OCI-LY1 (cell line): ENCODE measurements around the gene KCNJ9.

Experiments
- H2AFZ ChIP-seq: fragments of 200-600 bp; sonication (generic), shearing (Covaris generic); 2 replicates; pipeline ENCODE4 v1.6.0; 2014; ENCODE audit warnings: antibody characterized with exemption, mild to moderate bottlenecking, low read length
- H3F3A ChIP-seq: fragments of 200-600 bp; sonication (generic), shearing (Covaris generic); 2 replicates; pipeline ENCODE4 v1.6.0; 2014; ENCODE audit warnings: mild to moderate bottlenecking, antibody characterized with exemption, low read length, moderate library complexity; ENCODE audit not compliant: insufficient read depth
- H3K27ac ChIP-seq: fragments of 200-600 bp; sonication (generic); 2 replicates; pipeline ENCODE4 v1.5.1; 2014; ENCODE audit warnings: low read length, mixed run types, mild to moderate bottlenecking, low read depth; ENCODE audit not compliant: poor library complexity, severe bottlenecking
- H3K27me3 ChIP-seq: fragments of 200-600 bp; sonication (generic); 2 replicates; pipeline ENCODE4 v1.6.0; 2014; ENCODE audit warnings: antibody characterized with exemption, mild to moderate bottlenecking, low read length, moderate library complexity; ENCODE audit not compliant: insufficient read depth
- H3K36me3 ChIP-seq: fragments of 200-600 bp; sonication (generic); 2 replicates; pipeline ENCODE4 v1.6.1; 2014; ENCODE audit warnings: mild to moderate bottlenecking, antibody characterized with exemption, low read length, moderate library complexity, mixed read lengths; ENCODE audit not compliant: insufficient read depth
- H3K4me1 ChIP-seq: fragments of 200-600 bp; sonication (generic); 2 replicates; pipeline ENCODE4 v1.5.1; 2014; ENCODE audit warnings: mild to moderate bottlenecking, low read length, moderate library complexity; ENCODE audit not compliant: insufficient read depth, severe bottlenecking
- H3K4me2 ChIP-seq: fragments of 200-600 bp; sonication (generic), shearing (Covaris generic); 2 replicates; pipeline ENCODE4 v1.6.1; 2014; ENCODE audit warnings: low read length
- H3K4me3 ChIP-seq: fragments of 200-600 bp; sonication (generic); 2 replicates; pipeline ENCODE4 v1.5.1; 2014; ENCODE audit warnings: low read length, low read depth, mild to moderate bottlenecking, mixed read lengths; ENCODE audit not compliant: poor library complexity, severe bottlenecking
- H3K79me2 ChIP-seq: fragments of 200-600 bp; shearing (Covaris generic); 2 replicates; pipeline ENCODE4 v1.6.1; 2016; ENCODE audit warnings: mixed run types, low read length, mixed read lengths; ENCODE audit not compliant: insufficient read depth
- H3K9ac ChIP-seq: fragments of 200-600 bp; sonication (generic), shearing (Covaris generic); 2 replicates; pipeline ENCODE4 v1.6.1; 2014; ENCODE audit warnings: mild to moderate bottlenecking, low read length, mixed read lengths
- H3K9me2 ChIP-seq: fragments of 200-600 bp; sonication (generic), shearing (Covaris generic); 2 replicates; pipeline ENCODE4 v1.6.1; 2014; ENCODE audit warnings: low read depth, mild to moderate bottlenecking, low read length, mixed read lengths
- H3K9me3 ChIP-seq: fragments of 200-600 bp; shearing (Covaris generic); 2 replicates; pipeline ENCODE4 v1.6.1; 2014; ENCODE audit warnings: low read length, mixed read lengths
- H4K20me1 ChIP-seq: fragments of 200-600 bp; sonication (generic), shearing (Covaris generic); 2 replicates; pipeline ENCODE4 v1.6.0; 2016; ENCODE audit warnings: mild to moderate bottlenecking, low read length; ENCODE audit not compliant: insufficient read depth
- CTCF ChIP-seq: fragments of 200-600 bp; sonication (generic), shearing (Covaris generic); IDR thresholded peaks from 2 replicates; pipeline ENCODE4 v1.5.1; 2017; ENCODE audit warnings: mild to moderate bottlenecking, antibody characterized with exemption, low read length, moderate library complexity, mixed read lengths
- EZH2 ChIP-seq: fragments of 200-600 bp; sonication (generic), shearing (Covaris generic); IDR thresholded peaks from 2 replicates; pipeline ENCODE4 v1.8.0; 2017; ENCODE audit warnings: borderline replicate concordance, mixed run types, mild to moderate bottlenecking, antibody characterized with exemption, low read length, moderate library complexity, mixed read lengths

Gene KCNJ9

DNA sequence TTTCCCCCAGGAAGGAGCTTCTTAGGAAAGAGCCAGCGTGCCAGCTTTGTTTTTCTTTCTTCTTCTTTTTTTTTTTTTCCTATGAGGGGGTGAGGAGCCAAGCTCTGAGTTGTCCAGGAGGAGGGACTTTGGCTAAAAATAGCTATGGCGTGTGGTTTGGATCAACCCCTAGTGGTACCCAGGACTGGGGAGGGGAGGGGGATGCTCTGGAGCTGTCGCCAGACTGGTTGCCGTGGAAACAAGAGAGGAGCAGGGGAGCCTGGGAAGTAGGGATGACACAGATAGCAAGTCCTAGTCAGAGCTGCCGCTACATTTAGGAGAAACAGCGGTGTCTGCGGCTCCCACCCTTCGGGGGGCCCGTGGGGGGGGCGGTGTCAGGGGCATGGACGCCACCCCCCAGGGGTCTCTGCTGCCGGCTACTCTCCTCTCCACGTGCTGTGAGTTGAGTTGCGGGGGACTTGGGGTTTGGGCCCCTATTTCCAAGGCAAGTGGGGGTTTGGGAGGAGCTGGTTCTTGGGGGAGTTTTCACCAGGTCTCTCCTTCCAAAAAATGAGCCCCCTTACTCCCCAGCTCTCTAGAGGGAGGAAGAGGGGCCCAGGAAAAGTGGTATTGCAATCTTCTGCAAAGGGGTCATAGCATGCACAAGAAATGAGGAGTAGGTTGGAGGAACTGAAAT is at the start of gene KCNJ9:
Gene KCNJ9, plus strand, starts transcription at position 278 of the 676 bp plus-strand sequence. CDS start 2,493 bp downstream, outside the sequence.
- no peaks in the 10 kb centered on the region; the same call in 1 of the 2 replicates for H3K36me3 ChIP-seq
- no peaks in the 10 kb centered on the region for H4K20me1 ChIP-seq
- H3K27ac ChIP-seq = no peak within 1 kb of the TSS
- H3K9me2 ChIP-seq = no peaks in the 10 kb centered on the region
- TF ChIP-seq EZH2 = no peak
- H3K4me1 ChIP-seq = no peaks in the 10 kb centered on the region
- no peaks in the 10 kb centered on the region for H3K27me3 ChIP-seq
- no peak within 1 kb of the TSS for H3K4me3 ChIP-seq
- no peaks in the 10 kb centered on the region for H3K79me2 ChIP-seq
- no peak within 1 kb of the TSS for H2AFZ ChIP-seq
- H3F3A ChIP-seq = no peaks in the 10 kb centered on the region
- H3K9me3 ChIP-seq = no peaks in the 10 kb centered on the region
- H3K4me2 ChIP-seq = no peak within 1 kb of the TSS
- H3K9ac ChIP-seq = no peak within 1 kb of the TSS

DNA sequence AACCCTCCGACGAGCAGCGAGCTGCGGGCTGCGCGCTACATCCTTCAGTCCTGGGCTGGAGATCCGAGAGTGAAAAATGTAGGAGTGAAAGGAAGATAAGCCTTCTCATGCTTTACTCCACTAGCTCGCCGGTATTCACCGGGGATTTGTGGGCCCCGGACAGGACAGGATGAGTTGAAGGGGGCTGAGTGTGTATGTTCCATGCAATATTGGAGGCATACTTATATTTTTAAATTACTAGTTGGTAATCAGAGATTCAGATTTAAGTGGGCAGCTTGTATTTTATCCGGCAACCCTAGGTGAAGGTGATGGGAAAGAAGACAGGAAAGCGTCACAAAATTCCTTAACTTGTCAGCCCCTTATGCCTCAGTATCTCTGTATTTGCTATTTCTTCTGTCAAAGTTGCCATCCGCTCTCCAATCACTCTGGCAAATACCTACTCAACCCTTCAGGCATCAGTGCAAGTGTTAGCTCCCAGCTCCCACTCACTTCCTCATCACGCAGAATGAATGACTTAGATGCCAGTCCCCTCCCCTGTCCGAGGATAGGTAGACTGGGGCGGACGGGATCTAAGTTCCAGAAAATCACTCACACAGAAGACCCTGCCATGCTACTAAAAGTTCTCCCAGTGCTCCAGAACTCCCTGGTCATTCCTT is 49.0 kb upstream of the KCNJ9 start:
- H3K9ac ChIP-seq = peak overlapping the region; percentile 67
- H3K9me2 ChIP-seq = no peaks in the 10 kb centered on the region
- no peaks in the 10 kb centered on the region for H4K20me1 ChIP-seq
- peaks cover 4% of the 10 kb centered on the region; the same call in 1 of the 2 replicates for H3K36me3 ChIP-seq
- peak overlapping the region; percentile 74 for H3K4me3 ChIP-seq
- no peaks in the 10 kb centered on the region for H3F3A ChIP-seq
- H3K4me2 ChIP-seq = peak overlapping the region; percentile 73
- H3K27me3 ChIP-seq = no peaks in the 10 kb centered on the region
- H3K9me3 ChIP-seq = no peaks in the 10 kb centered on the region
- H3K79me2 ChIP-seq = no peaks in the 10 kb centered on the region
- H3K4me1 ChIP-seq = peaks cover 29% of the 10 kb centered on the region
- H3K27ac ChIP-seq = no peak overlapping the region
- H2AFZ ChIP-seq = peak overlapping the region; percentile 56
- TF ChIP-seq CTCF (no peak), EZH2 (no peak)

DNA sequence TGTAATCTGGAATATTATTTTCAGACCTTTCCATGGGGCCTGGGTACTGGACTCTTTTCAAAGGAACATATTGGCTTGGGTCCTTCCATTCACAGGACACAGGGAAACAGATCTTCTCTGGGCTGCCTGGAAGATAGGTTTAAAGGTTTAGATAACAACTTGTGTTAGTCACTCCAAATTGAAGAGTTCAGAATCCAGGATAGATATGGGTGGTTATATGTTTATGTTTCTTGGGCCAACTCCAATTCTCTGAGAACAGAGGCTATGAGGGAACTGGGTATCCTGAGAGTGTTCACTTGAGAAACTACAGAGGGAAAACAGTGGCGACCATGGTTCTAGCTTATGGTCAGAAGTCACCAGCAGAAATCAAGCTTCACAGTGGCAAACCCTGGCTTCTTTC is 40.9 kb upstream of the KCNJ9 start:
- no peak overlapping the region for H3K4me3 ChIP-seq
- H2AFZ ChIP-seq = no peak overlapping the region
- no peaks in the 10 kb centered on the region for H3K36me3 ChIP-seq
- no peaks in the 10 kb centered on the region for H3K79me2 ChIP-seq
- H3K4me2 ChIP-seq = no peak overlapping the region
- TF ChIP-seq CTCF (no peak), EZH2 (no peak)
- H4K20me1 ChIP-seq = no peaks in the 10 kb centered on the region
- no peaks in the 10 kb centered on the region for H3K4me1 ChIP-seq
- H3K9me2 ChIP-seq = no peaks in the 10 kb centered on the region
- no peak overlapping the region for H3K27ac ChIP-seq
- no peak overlapping the region for H3K9ac ChIP-seq
- no peaks in the 10 kb centered on the region for H3K9me3 ChIP-seq
- H3F3A ChIP-seq = no peaks in the 10 kb centered on the region
- H3K27me3 ChIP-seq = no peaks in the 10 kb centered on the region
